ENCODE results near the gene ARHGAP15.

- TF ChIP-seq CTCF (IDR thresholded peaks at IDR 0.05): no peak
- TF ChIP-seq EP300 (IDR thresholded peaks at IDR 0.05): no peak
Measured at GRCh38 chr2:143124445-143124844, 4.8 kb upstream of the ARHGAP15 start.

All from gastroesophageal sphincter (tissue), 3 donors.